MM.1S (cell line): Measurements from ENCODE around the gene GRIK3.

ENCODE experiments used
- CTCF ChIP-seq: fragments of 300-600 bp; sonication (generic); IDR thresholded peaks from 2 replicates; pipeline ENCODE4 v1.5.1; 2016; ENCODE audit warnings: antibody characterized with exemption, low read length, mixed read lengths
- EZH2 ChIP-seq: fragments of 300-600 bp; sonication (generic); optimal IDR thresholded peaks from 2 replicates; pipeline ENCODE3; 2017; ENCODE audit warnings: low read depth, mild to moderate bottlenecking, antibody characterized with exemption, low read length, mixed read lengths

GRCh38 chr1:37053173-37053572, 18.9 kb upstream of the GRIK3 start:
- TF ChIP-seq CTCF (no peak), EZH2 (no peak)
